Retinal pigment epithelial cell (primary cell): ENCODE results near the gene HSD17B12.
"Not testable (repeated sequence)": the region's sequence is repeated elsewhere in the genome, so short reads cannot be mapped to it uniquely, and the experiment has no call there.

Experiments used
- DNase-seq: peaks from one replicate; pipeline ENCODE4 v3.0.0-alpha.2; 2010; ENCODE audit warnings: low read depth
- H3K4me3 ChIP-seq: 2 replicates; pipeline ENCODE4 v1.5.1; 2011; ENCODE audit warnings: mild to moderate bottlenecking, low read length, control low read depth, moderate library complexity
- CTCF ChIP-seq: conservative IDR thresholded peaks from 2 replicates; pipeline ENCODE4 v1.5.1; 2011; ENCODE audit warnings: low read depth, low read length, control low read depth, inconsistent platforms

HSD17B12 gene

GRCh38 chr11:43758927-43759326, 78.4 kb downstream of the HSD17B12 start:
- no peak for TF ChIP-seq CTCF
- no peak for DNase-seq
- H3K4me3 ChIP-seq = no peak overlapping the region

GRCh38 chr11:43760902-43761301, 80.4 kb downstream of the HSD17B12 start:
- no peak overlapping the region for H3K4me3 ChIP-seq
- DNase-seq = no peak
- no peak for TF ChIP-seq CTCF

GRCh38 chr11:43765194-43765593, 84.7 kb downstream of the HSD17B12 start:
- no peak for DNase-seq
- no peak overlapping the region for H3K4me3 ChIP-seq
- no peak for TF ChIP-seq CTCF

- not testable (repeated sequence) for H3K4me3 ChIP-seq, DNase-seq
These were observed 88.1 kb downstream of the HSD17B12 start for GRCh38 chr11:43768654-43769053.

- TF ChIP-seq CTCF = no peak
- DNase-seq = no peak
- H3K4me3 ChIP-seq = no peak overlapping the region
These were observed 89.6 kb downstream of the HSD17B12 start for GRCh38 chr11:43770173-43770572.

- no peak overlapping the region for H3K4me3 ChIP-seq
- no peak for TF ChIP-seq CTCF
- DNase-seq = no peak
These were observed 92.2 kb downstream of the HSD17B12 start for GRCh38 chr11:43772733-43773132.

- DNase-seq = no peak
- no peak for TF ChIP-seq CTCF
- no peak overlapping the region for H3K4me3 ChIP-seq
These were observed 94.2 kb downstream of the HSD17B12 start for GRCh38 chr11:43774786-43775185.

- DNase-seq = no peak
- no peak overlapping the region for H3K4me3 ChIP-seq
- no peak for TF ChIP-seq CTCF
These were observed 98.8 kb downstream of the HSD17B12 start for GRCh38 chr11:43779306-43779705.
